GM03348 (cell line): ENCODE results near the gene DMRTA1.
"Not testable (repeated sequence)": the region's sequence is repeated elsewhere in the genome, so short reads cannot be mapped to it uniquely, and the experiment has no call there.

Experiments
- DNase-seq: peaks from one replicate; pipeline ENCODE4 v3.0.0; 2012; ENCODE audit warnings: low spot score

The DMRTA1 gene

GRCh38 chr9:22463205-22463604 is 16.6 kb downstream of the DMRTA1 start:
- DNase-seq: no peak

- peak; percentile 10 for DNase-seq
Observed at GRCh38 chr9:22469928-22470544, 23.4 kb downstream of the DMRTA1 start.

- no peak for DNase-seq
Observed at GRCh38 chr9:22481566-22481965, 34.9 kb downstream of the DMRTA1 start.

- DNase-seq: no peak
Observed at GRCh38 chr9:22483528-22484070, 37.0 kb downstream of the DMRTA1 start.

GRCh38 chr9:22496197-22496596 is 49.6 kb downstream of the DMRTA1 start:
- not testable (repeated sequence) for DNase-seq
